LNCAP (cell line): ENCODE measurements around the gene FOXC1.
A peak's percentile ranks its signal among the peaks of the same experiment; 100 is the strongest.

Source experiments
- CTCF ChIP-seq: fragments of 450-650 bp; IDR thresholded peaks from 2 replicates; pipeline ENCODE4 v1.5.1; 2017; ENCODE audit warnings: mild to moderate bottlenecking

Gene FOXC1

DNA sequence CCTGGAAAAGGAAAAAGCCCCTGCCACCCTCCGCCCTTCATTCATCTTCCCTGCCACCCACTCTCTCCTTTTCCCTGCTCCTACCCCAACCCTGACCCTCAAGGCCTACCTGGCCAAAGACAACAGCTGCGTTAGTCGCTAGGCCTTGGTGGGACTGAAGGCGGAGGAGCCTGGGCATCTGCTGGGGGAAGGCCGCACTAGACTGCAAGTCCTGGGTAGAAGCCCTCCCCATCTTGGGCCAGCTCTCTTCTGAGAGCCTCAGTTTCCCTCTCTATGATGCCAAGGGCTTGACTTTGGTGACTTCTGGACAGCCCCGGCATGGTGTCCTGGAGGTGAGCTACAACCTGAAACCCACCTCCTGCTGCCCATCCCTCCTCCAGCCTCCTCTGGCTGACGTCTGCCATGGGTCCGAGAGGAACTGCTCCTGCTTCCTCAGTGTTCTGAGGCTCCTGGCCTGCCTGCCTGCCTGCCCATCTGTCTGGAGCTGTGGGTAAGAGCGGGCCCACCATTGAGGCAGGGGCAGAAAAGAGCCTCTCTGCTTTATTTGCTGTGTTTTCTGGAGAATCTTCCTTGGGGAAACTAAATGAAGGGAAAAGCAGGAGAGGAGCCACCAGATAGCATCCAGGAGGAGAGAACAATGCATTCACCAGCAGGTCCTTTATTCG is 7.5 kb upstream of the FOXC1 start:
- no peak for TF ChIP-seq CTCF

GRCh38 chr6:1603708-1604107 is 6.0 kb upstream of the FOXC1 start:
- TF ChIP-seq CTCF: no peak

- peak; percentile 86 for TF ChIP-seq CTCF
These were observed 5.3 kb upstream of the FOXC1 start for GRCh38 chr6:1604158-1605003.

- TF ChIP-seq CTCF: no peak
These were observed 4.5 kb upstream of the FOXC1 start for GRCh38 chr6:1605004-1605892.

- no peak for TF ChIP-seq CTCF
These were observed 3.6 kb upstream of the FOXC1 start for GRCh38 chr6:1605893-1606779.

DNA sequence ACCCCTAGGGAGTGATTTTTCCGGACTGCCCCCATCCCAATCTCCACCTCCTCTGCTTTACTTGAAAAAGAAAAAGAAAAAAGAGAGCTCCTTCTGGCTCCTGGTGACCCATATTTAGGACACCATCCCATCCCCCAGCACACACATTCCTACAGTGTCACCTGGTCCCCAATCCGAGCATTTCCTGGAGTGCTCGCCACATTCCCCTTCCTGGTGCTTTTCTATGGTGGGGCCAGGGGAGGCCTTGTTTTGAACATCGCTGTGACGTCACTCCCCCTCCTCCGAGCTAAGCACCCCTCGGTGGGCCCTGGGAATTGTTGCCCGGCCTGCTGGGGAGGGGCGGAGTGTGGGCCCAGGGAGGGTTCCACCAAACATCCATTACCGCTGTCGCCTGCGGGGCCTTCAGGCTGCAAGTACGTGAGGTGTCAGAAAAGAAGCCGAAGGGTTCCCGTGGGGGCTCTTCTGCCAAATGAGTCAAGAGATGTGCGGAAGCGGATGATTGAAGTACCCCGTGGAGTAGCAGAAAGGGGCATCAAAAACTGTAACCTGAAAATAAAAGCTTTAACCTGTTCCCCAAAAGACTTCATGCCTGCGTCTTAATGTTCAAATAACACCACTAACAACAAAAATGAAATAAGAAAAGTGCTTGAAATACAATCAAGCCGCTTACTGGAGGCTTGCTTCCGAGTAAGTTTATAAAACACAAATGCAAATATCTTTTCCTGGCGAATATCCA is 2.8 kb upstream of the FOXC1 start:
- no peak for TF ChIP-seq CTCF
